Esophagus muscularis mucosa (tissue), 4 donors: ENCODE measurements around the gene HSP90AA1. TPM values are rescaled to one million over a fixed set of nuclear protein-coding genes. Genes with fewer than 3 reads are reported as not detected.
A peak's percentile ranks its signal among the peaks of the same experiment; 100 is the strongest.

Experiments
- DNase-seq: peaks from one replicate; pipeline ENCODE4 v3.0.0-alpha.2; 2017; ENCODE audit errors: extremely low spot score
- H3K27ac ChIP-seq, 4 donors: fragments of 200-600 bp; sonication (generic); replicated peaks in 1 of 4; 1 replicate in 3 of 4; 2 replicates in 1 of 4; pipeline ENCODE4 v1.5.1; 2016 to 2019; ENCODE audit warnings: mild to moderate bottlenecking in 1 of 4
- H3K27me3 ChIP-seq, 4 donors: fragments of 200-600 bp; sonication (generic); one replicate each; pipeline versions ENCODE4 v1.5.1 to v1.6.0; 2016 to 2019
- H3K36me3 ChIP-seq, 4 donors: fragments of 200-600 bp; sonication (generic); one replicate each; pipeline ENCODE4 v1.5.1; 2016 to 2019
- H3K4me1 ChIP-seq, 4 donors: fragments of 200-600 bp; sonication (generic); one replicate each; pipeline ENCODE4 v1.5.1; 2016 to 2019
- H3K4me3 ChIP-seq, 4 donors: fragments of 200-600 bp; sonication (generic); 1 replicate in 2 of 4; 2 replicates in 2 of 4; pipeline ENCODE4 v1.5.1; 2016 to 2019; ENCODE audit warnings: mild to moderate bottlenecking in 4 of 4, moderate library complexity in 1 of 4
- H3K9me3 ChIP-seq, 4 donors: fragments of 200-600 bp; sonication (generic); 1 replicate in 3 of 4; 2 replicates in 1 of 4; pipeline ENCODE4 v1.5.1; 2016 to 2019
- CTCF ChIP-seq, 3 experiments: fragments of 200-600 bp in 2 of 3; fragments of 450-650 bp in 1 of 3; sonication (generic) in 2 of 3; IDR thresholded peaks; one replicate each; pipeline ENCODE4 v1.5.1; 2017 to 2019; ENCODE audit warnings: antibody characterized with exemption in 3 of 3, mild to moderate bottlenecking in 2 of 3, moderate library complexity in 1 of 3
- EP300 ChIP-seq: sonication (generic); formaldehyde crosslinking; IDR thresholded peaks from one replicate; pipeline ENCODE4 v1.6.1; 2017; ENCODE audit warnings: antibody characterized with exemption
- POLR2A ChIP-seq: fragments of 450-650 bp; IDR thresholded peaks from one replicate; pipeline ENCODE4 v1.6.1; 2017; ENCODE audit warnings: antibody characterized with exemption, moderate library complexity, mild to moderate bottlenecking, low read depth
- POLR2AphosphoS5 ChIP-seq, 2 donors: sonication (generic); formaldehyde crosslinking; IDR thresholded peaks; one replicate each; pipeline ENCODE4 v1.6.1; 2017; ENCODE audit warnings: antibody characterized with exemption in 2 of 2
- WGBS: methylation state at CpG from one replicate; pipeline ENCODE4 v1.1.5; 2018; 5-methylcytosine and 5-hydroxymethylcytosine counted together
- intact Hi-C: fragments of 100-400 bp; cut with DNase I; formaldehyde crosslinking; loops from one replicate; pipeline ENCODE4 v1.15.1; 2023
- total RNA-seq, 4 donors: library from RNA; depleted of rRNA; stranded (reverse); fragments of >200 nt; gene quantifications; one replicate each; pipeline versions ENCODE4 v1.1.0 to v1.2.1, GENCODE V29; 2016

Gene HSP90AA1
- total RNA-seq, 4 donors from 2014 or later: 256 to 605 (median 376) TPM

- TF ChIP-seq POLR2A (no peak), EP300 (no peak), CTCF (IDR thresholded peaks at IDR 0.05) (peak; percentile 39 to 49 (median 41)), POLR2AphosphoS5 (IDR thresholded peaks at IDR 0.05) (peak in 1 of 2 donors; percentile 34)
- Histone ChIP-seq H3K27me3 (no peaks in the 10 kb centered on the region), H3K4me1 (peaks cover 9 to 36% (median 32%) of the 10 kb centered on the region in 4 donors), H3K9me3 (no peaks in the 10 kb centered on the region), H3K4me3 (no peak overlapping the region), H3K27ac (peak overlapping the region; percentile 5 to 63 (median 30)), H3K36me3 (peaks cover 85 to 100% (median 95%) of the 10 kb centered on the region in 4 donors)
- 52% methylated on average over 22 of the region's 23 CpGs for WGBS
- DNase-seq: peak; percentile 94
- intact Hi-C loops: loop anchor here (5.0 kb wide), 1 partner anchor 51 kb away; no protein-coding TSS in a partner anchor
These were observed 40.2 kb downstream of the HSP90AA1 start for GRCh38 chr14:102046337-102047278.

- Histone ChIP-seq H3K4me1 (peaks cover 9 to 26% (median 21%) of the 10 kb centered on the region in 4 donors), H3K27ac (peak overlapping the region in 3 of 4 donors; percentile 44 to 71 (median 68)), H3K9me3 (no peaks in the 10 kb centered on the region), H3K4me3 (no peak overlapping the region), H3K27me3 (no peaks in the 10 kb centered on the region), H3K36me3 (peaks cover 89 to 100% (median 95%) of the 10 kb centered on the region in 4 donors)
- 74% methylated on average over 10 of the region's 13 CpGs for WGBS
- no peak for DNase-seq
- TF ChIP-seq CTCF (IDR thresholded peaks at IDR 0.05) (no peak), EP300 (no peak), POLR2A (no peak), POLR2AphosphoS5 (IDR thresholded peaks at IDR 0.05) (no peak)
- intact Hi-C loops: no loop called here
These were observed 42.3 kb downstream of the HSP90AA1 start for GRCh38 chr14:102044566-102044965.

GRCh38 chr14:102043251-102044025 lies 43.4 kb downstream of the HSP90AA1 start:
- intact Hi-C loops: no loop called here
- no peak for DNase-seq
- TF ChIP-seq EP300 (no peak), POLR2AphosphoS5 (IDR thresholded peaks at IDR 0.05) (peak; percentile 25 to 39), CTCF (IDR thresholded peaks at IDR 0.05) (no peak)
- Histone ChIP-seq H3K27ac (peak overlapping the region; percentile 41 to 71 (median 56)), H3K4me3 (no peak overlapping the region), H3K27me3 (no peaks in the 10 kb centered on the region), H3K36me3 (peaks cover 89 to 100% (median 95%) of the 10 kb centered on the region in 4 donors), H3K4me1 (peaks cover 9 to 25% (median 21%) of the 10 kb centered on the region in 4 donors), H3K9me3 (no peaks in the 10 kb centered on the region)
- WGBS: 80% methylated on average over 22 of the region's 22 CpGs

GRCh38 chr14:102042699-102043098 lies 44.1 kb downstream of the HSP90AA1 start:
- Histone ChIP-seq H3K27me3 (peaks cover 0 to 3% (median 0%) of the 10 kb centered on the region in 4 donors), H3K4me1 (peaks cover 9 to 25% (median 21%) of the 10 kb centered on the region in 4 donors), H3K36me3 (peaks cover 89 to 100% (median 95%) of the 10 kb centered on the region in 4 donors), H3K4me3 (no peak overlapping the region), H3K27ac (peak overlapping the region in 1 of 4 donors; percentile 71), H3K9me3 (no peaks in the 10 kb centered on the region)
- 93% methylated on average over 9 of the region's 9 CpGs for WGBS
- TF ChIP-seq POLR2A (no peak), CTCF (IDR thresholded peaks at IDR 0.05) (no peak), EP300 (no peak), POLR2AphosphoS5 (IDR thresholded peaks at IDR 0.05) (no peak)
- intact Hi-C loops: no loop called here
- no peak for DNase-seq
